ENCODE data around the gene GAB1. TPM values are rescaled to one million over a fixed set of nuclear protein-coding genes. Genes with fewer than 3 reads are reported as not detected.

The GAB1 gene
- total and polyA plus RNA-seq, 3 donors from 2014 or later, result 19.7 to 64.5 (median 61.3) TPM

DNA sequence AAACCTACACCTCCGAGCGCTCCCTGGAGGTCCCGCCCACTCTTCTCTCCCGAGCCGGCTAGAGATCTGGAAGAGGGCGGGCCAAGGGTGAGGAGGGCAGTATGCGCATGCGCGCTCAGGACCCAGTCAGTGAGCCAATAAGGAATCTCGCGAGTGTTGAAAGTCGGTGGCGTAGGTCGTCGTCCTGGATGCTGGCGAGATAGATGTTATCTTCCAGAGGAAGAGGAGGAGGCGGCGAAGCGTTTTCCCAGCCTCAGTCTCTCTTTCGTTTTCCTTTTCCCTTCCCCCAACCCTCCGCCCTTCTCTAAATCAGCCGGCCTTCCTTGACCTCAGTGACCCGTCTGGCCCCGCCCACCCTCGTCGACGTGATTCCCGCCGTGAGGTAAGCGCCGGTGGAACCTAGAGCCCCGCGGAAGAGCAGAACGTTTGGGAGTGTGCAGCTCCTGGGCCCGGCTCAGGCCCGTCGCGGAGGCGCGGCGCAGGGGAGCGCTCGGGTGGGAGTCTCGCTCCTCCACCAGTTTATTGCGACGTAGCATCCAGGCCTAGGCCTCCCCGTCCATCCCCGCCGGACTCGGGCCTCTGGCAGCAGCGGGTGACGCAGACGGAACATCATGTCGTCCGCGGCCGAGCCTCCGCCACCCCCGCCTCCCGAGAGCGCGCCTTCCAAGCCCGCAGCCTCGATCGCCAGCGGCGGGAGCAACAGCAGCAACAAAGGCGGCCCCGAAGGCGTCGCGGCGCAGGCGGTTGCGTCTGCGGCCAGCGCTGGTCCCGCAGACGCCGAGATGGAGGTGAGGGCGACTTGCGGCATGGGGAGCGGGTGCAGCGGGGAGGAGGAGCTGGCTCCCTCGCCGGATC lies 176.9 kb downstream of the GAB1 start, which contains the start of gene SMARCA5:
Gene SMARCA5 (plus strand): TSS at position 389 of the 855 bp plus-strand sequence. CDS start 223 bp downstream, at position 612.
- peaks cover 8% of the 10 kb centered on the region for H3K4me1 ChIP-seq
- peak within 1 kb of the TSS; percentile 97 for H3K27ac ChIP-seq
- peak within 1 kb of the TSS; percentile 85 to 95 for H3K4me3 ChIP-seq
- no peaks in the 10 kb centered on the region for H3K27me3 ChIP-seq
- no peaks in the 10 kb centered on the region for H3K9me3 ChIP-seq
- 0% methylated on average over 34 to 84 of the region's 86 CpGs for WGBS, 2 donors
- intact Hi-C loops (cut with DNase I; ENCODE audit: low total_unique reads), result no loop called here
- TF ChIP-seq, protein P1, sequence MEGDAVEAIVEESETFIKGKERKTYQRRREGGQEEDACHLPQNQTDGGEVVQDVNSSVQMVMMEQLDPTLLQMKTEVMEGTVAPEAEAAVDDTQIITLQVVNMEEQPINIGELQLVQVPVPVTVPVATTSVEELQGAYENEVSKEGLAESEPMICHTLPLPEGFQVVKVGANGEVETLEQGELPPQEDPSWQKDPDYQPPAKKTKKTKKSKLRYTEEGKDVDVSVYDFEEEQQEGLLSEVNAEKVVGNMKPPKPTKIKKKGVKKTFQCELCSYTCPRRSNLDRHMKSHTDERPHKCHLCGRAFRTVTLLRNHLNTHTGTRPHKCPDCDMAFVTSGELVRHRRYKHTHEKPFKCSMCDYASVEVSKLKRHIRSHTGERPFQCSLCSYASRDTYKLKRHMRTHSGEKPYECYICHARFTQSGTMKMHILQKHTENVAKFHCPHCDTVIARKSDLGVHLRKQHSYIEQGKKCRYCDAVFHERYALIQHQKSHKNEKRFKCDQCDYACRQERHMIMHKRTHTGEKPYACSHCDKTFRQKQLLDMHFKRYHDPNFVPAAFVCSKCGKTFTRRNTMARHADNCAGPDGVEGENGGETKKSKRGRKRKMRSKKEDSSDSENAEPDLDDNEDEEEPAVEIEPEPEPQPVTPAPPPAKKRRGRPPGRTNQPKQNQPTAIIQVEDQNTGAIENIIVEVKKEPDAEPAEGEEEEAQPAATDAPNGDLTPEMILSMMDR (IDR thresholded peaks at IDR 0.05), result no peak
- TF ChIP-seq POLR2A (IDR thresholded peaks at IDR 0.05), result peak; percentile 57
- H3K36me3 ChIP-seq (ENCODE audit: low read depth, missing control alignments), result no peaks in the 10 kb centered on the region
- peak; percentile 98 for DNase-seq

DNA sequence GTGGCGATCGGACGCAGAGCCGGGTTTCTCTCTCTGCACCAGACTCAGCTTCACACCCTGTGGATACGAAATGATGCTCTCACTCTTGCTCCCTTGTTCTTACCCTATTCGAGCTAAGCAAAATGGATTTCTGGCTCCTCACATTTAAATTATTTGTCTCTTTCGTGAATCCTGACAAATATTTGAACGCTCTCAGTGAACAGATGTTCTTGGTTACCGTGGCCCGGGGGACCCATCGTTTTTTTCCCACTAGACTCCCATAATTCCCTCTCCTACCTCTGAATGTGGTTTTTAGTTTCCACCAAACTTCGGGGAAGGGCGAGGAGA lies 177.5 kb downstream of the GAB1 start:
- 0 to 1% methylated on average over 11 to 12 of the region's 13 CpGs for WGBS, 2 donors
- Histone ChIP-seq H3K9me3 (no peaks in the 10 kb centered on the region), H3K4me1 (peaks cover 8% of the 10 kb centered on the region), H3K27ac (peak overlapping the region; percentile 97), H3K36me3 (ENCODE audit: low read depth, missing control alignments) (no peaks in the 10 kb centered on the region), H3K27me3 (no peaks in the 10 kb centered on the region), H3K4me3 (peak overlapping the region; percentile 85 to 95)
- intact Hi-C loops (cut with DNase I; ENCODE audit: low total_unique reads), result no loop called here
- DNase-seq, result no peak
- TF ChIP-seq, protein P1 (IDR thresholded peaks at IDR 0.05), result no peak
- no peak for TF ChIP-seq POLR2A (IDR thresholded peaks at IDR 0.05)

DNA sequence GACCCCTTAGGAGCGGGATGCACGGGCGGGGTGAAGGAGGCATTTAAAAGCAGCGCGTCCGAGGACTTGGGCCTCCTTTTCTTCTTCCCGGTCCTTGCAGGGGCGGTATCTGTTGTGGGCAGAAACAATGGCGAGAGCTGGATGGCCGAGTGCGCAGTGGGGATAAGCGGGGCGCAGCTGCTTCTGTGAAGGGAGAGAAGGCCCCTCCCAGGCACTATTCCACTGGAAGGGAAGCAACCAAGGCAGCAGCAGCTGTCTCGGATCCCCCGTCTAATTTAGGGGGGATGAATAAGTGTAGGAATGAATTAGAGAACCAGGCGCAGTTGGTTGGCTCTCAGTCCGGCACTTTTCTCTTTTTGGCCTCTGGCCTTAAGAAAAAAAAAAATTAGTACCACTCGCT lies 177.8 kb downstream of the GAB1 start:
- peak overlapping the region; percentile 85 to 95 for H3K4me3 ChIP-seq
- WGBS, 2 donors, result 0% methylated on average over 18 of the region's 18 CpGs
- no peaks in the 10 kb centered on the region for H3K27me3 ChIP-seq
- H3K9me3 ChIP-seq, result no peaks in the 10 kb centered on the region
- peak overlapping the region; percentile 97 for H3K27ac ChIP-seq
- H3K36me3 ChIP-seq (ENCODE audit: low read depth, missing control alignments), result no peaks in the 10 kb centered on the region
- H3K4me1 ChIP-seq, result peaks cover 8% of the 10 kb centered on the region
- DNase-seq, result peak; percentile 72
- intact Hi-C loops (cut with DNase I; ENCODE audit: low total_unique reads), result no loop called here
- no peak for TF ChIP-seq POLR2A (IDR thresholded peaks at IDR 0.05)
- TF ChIP-seq, protein P1 (IDR thresholded peaks at IDR 0.05), result no peak

DNA sequence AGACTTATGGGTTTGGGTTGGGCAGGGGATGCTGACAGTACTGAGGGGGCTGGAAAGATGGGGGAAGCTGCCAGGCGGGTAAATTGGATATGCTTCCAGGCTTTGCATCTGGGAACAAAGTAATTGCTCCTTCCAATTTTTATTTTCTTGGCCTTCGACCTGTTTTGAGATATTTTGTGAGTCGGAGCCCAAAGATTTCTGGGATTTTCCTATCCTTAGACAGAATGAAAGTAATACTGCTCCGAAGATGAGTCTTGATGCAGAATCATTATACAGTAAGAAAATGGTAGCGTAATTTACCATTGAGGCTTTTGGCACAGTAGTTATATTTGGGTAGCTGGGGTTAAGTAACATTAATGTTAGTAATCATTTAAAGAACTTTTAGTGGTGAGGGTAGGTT lies 178.2 kb downstream of the GAB1 start:
- intact Hi-C loops (cut with DNase I; ENCODE audit: low total_unique reads), result no loop called here
- no peak for TF ChIP-seq POLR2A (IDR thresholded peaks at IDR 0.05)
- TF ChIP-seq, protein P1 (IDR thresholded peaks at IDR 0.05), result no peak
- Histone ChIP-seq H3K27me3 (no peaks in the 10 kb centered on the region), H3K36me3 (ENCODE audit: low read depth, missing control alignments) (no peaks in the 10 kb centered on the region), H3K4me1 (peaks cover 5% of the 10 kb centered on the region), H3K4me3 (peak overlapping the region; percentile 85 to 95), H3K27ac (peak overlapping the region; percentile 97), H3K9me3 (no peaks in the 10 kb centered on the region)
- whole genome bisulfite sequencing, 2 donors, result 6 to 10% methylated on average over 5 of the region's 5 CpGs
- DNase-seq, result no peak

All from testis (tissue), 3 donors.